ENCODE measurements around the gene HEYL. TPM values are rescaled to one million over a fixed set of nuclear protein-coding genes. Genes with fewer than 3 reads are reported as not detected.

The HEYL gene
- total RNA-seq, 4 donors from 2014 or later: 3.3 to 6.5 (median 5.3) TPM

GRCh38 chr1:39652105-39652504 is 12.7 kb upstream of the HEYL start:
- ATAC-seq (ENCODE audit: low FRiP score): no peak
- no peak for DNase-seq (ENCODE audit: low spot score)

DNA sequence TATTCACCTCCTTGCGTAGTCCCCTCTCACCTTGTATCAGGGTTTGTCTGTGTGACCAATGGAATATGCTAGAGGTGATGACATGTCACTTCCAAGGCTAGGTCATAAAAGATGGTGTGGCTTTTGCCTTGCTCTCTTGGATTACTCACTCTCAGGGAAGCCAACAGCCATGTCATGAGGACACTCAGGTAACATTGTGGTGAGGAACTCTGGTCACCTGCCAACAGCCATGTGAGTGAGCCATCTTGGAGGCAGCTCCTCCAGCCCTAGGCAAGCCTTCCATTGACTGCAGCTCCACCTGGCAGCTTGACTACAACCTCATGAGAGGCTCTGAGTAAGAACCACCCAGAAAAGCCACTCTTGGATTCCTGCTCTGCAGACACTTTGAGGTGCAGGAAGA is 11.0 kb upstream of the HEYL start:
- ATAC-seq (ENCODE audit: low FRiP score) (no peak), DNase-seq (ENCODE audit: low spot score) (no peak)
- no peak for TF ChIP-seq CTCF (IDR thresholded peaks at IDR 0.05)

More at GRCh38 chr1:39652105-39652504, 12.7 kb upstream of the HEYL start:
- no peak for TF ChIP-seq CTCF (IDR thresholded peaks at IDR 0.05)

GRCh38 chr1:39649636-39650185 is 10.3 kb upstream of the HEYL start:
- ATAC-seq (ENCODE audit: low FRiP score) (no peak), DNase-seq (ENCODE audit: low spot score) (no peak)
- TF ChIP-seq CTCF (IDR thresholded peaks at IDR 0.05): no peak

DNA sequence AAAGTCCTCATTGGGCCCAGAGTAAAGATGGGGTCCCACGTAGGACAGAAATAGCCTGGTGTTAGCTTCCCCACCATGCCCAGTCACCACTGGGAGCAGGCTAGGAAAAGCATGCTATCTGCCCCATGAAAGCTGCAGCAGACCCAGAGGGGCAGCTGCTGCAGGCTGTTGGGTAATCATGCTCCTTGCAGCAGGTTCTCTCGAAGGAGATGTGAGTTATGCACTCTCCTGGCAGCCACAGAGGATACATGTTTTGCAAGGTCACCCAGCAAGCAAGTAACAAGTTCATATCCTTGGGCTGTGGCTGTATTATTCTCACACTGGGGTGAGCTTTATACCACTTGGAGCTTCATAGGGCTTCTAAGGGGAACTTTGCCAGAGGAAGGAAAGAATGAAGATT is 9.1 kb upstream of the HEYL start:
- no peak for ATAC-seq (ENCODE audit: low FRiP score)
- DNase-seq (ENCODE audit: low spot score): no peak
- TF ChIP-seq CTCF (IDR thresholded peaks at IDR 0.05): no peak

DNA sequence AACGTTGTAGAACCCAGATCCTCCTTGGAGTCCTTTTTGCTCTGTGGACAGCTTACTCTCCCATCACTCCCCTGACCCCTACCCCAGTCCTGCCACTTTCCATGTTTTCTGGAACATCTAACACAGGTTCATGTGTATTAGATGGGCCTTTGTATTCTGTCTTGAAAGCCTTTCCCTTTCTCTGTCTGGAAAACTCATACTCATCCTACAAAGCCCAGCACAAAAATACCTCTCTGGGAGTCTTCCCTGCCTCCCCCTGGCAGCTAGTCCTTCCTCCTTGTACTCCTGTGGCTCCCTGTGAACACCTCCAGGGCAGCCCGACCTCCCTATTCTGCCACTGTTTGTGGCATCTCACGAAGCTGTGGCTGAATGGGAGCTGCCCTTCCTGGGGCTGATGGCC is 7.8 kb upstream of the HEYL start:
- no peak for TF ChIP-seq CTCF (IDR thresholded peaks at IDR 0.05)
- DNase-seq (ENCODE audit: low spot score) (no peak), ATAC-seq (ENCODE audit: low FRiP score) (no peak)

DNA sequence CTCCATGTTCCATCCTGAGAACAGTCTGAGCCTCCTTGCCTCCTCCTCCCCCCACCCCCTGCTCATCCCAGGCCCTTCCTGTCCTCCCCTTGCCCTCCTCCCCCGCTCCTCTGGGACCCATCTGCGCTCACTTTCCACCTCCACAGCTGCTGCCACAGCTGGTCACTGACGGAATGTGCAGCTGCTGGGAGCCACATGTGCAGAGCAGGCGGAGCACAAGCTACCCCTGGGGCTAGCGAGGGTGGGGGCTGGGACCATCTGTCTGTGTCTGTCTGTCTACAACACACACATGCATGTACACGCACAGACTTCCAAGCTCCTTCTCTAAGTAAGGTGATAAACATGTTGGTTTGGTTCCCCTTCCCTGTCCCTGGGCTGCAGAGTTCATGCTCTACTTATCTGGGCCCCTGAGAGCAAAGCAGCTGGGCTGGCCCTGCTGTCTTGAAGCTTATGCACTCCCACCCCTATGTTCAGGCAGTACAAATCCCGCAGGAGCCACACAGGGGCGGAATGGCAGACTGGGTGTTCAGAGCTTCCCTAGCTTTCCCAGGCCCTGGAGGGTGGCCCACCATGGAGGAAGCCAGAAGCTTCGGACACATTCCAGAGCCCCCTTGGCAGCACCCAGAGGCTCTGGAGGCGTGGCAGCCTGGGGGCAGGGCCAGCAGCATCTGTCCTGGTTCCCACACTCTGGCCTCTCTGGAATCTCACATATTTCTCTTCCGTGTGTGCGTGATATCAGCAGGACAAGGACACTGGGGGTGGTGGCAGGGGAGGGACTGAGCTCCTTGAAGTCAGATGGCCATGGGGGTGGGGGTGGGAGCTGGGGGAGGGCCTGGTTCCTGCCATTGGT is 7.0 kb upstream of the HEYL start:
- no peak for DNase-seq (ENCODE audit: low spot score)
- ATAC-seq (ENCODE audit: low FRiP score): peak; percentile 42
- TF ChIP-seq CTCF (IDR thresholded peaks at IDR 0.05): no peak

All from omental fat pad (tissue), 4 donors.